GM23338 (cell line): Measurements from ENCODE around the gene NFE2L3. TPM values are rescaled to one million over a fixed set of nuclear protein-coding genes. Genes with fewer than 3 reads are reported as not detected.

Experiments
- ATAC-seq: fragments of 200-7000 bp; cut with Tn5 transposase; 3 replicates; pipeline ENCODE4 v1.9.1; 2020
- DNase-seq: peaks from one replicate; pipeline ENCODE4 v3.0.0-alpha.2; 2015; ENCODE audit warnings: low spot score
- H2AFZ ChIP-seq: fragments of 200-600 bp; sonication (generic); 2 replicates; pipeline ENCODE4 v1.8.0; 2016; ENCODE audit warnings: antibody characterized with exemption, mild to moderate bottlenecking, moderate library complexity
- H3F3A ChIP-seq: fragments of 200-600 bp; sonication (generic); replicated peaks from 2 replicates; pipeline ENCODE4 v1.8.0; 2017; ENCODE audit warnings: antibody characterized with exemption, mixed run types, low read depth
- H3K27ac ChIP-seq: fragments of 200-600 bp; sonication (generic); 2 replicates; pipeline ENCODE4 v1.6.1; 2016; ENCODE audit warnings: low read depth
- H3K27me3 ChIP-seq: fragments of 200-600 bp; sonication (generic); 2 replicates; pipeline ENCODE4 v1.8.0; 2016; ENCODE audit warnings: mild to moderate bottlenecking, mixed run types, moderate library complexity; ENCODE audit not compliant: insufficient read depth
- H3K36me3 ChIP-seq: fragments of 200-600 bp; sonication (generic); 2 replicates; pipeline ENCODE4 v1.8.0; 2016; ENCODE audit warnings: mild to moderate bottlenecking; ENCODE audit not compliant: insufficient read depth
- H3K4me1 ChIP-seq: fragments of 200-600 bp; sonication (generic); 2 replicates; pipeline ENCODE4 v1.8.0; 2016; ENCODE audit warnings: mild to moderate bottlenecking, moderate library complexity; ENCODE audit not compliant: insufficient read depth
- H3K4me2 ChIP-seq: fragments of 200-600 bp; sonication (generic); 2 replicates; pipeline ENCODE4 v1.7.1; 2017; ENCODE audit warnings: mixed run types
- H3K4me3 ChIP-seq: fragments of 200-600 bp; sonication (generic); 2 replicates; pipeline ENCODE4 v1.6.1; 2016; ENCODE audit warnings: mixed run types
- H3K79me2 ChIP-seq: fragments of 200-600 bp; sonication (generic); replicated peaks from 2 replicates; pipeline ENCODE4 v1.8.0; 2017; ENCODE audit warnings: mild to moderate bottlenecking; ENCODE audit not compliant: insufficient read depth
- H3K9me2 ChIP-seq: fragments of 200-600 bp; sonication (generic); 2 replicates; pipeline ENCODE4 v1.8.0; 2017; ENCODE audit not compliant: insufficient read depth
- H4K20me1 ChIP-seq: fragments of 200-600 bp; sonication (generic); replicated peaks from 2 replicates; pipeline ENCODE4 v1.8.0; 2017; ENCODE audit warnings: mild to moderate bottlenecking; ENCODE audit not compliant: insufficient read depth
- H3K27ac Mint-ChIP-seq: 2 replicates; pipeline ENCODE4 v1.8.0; 2020; ENCODE audit warnings: inconsistent platforms, mild to moderate bottlenecking, moderate library complexity, mixed read lengths
- H3K27me3 Mint-ChIP-seq: 3 replicates; pipeline ENCODE4 v1.8.0; 2022; ENCODE audit warnings: low read depth, mild to moderate bottlenecking, moderate library complexity, mixed read lengths, inconsistent platforms; ENCODE audit not compliant: insufficient read depth, poor library complexity
- H3K36me3 Mint-ChIP-seq: 3 replicates; pipeline ENCODE4 v1.8.0; 2021; ENCODE audit warnings: low read depth, mild to moderate bottlenecking, inconsistent platforms, moderate library complexity, mixed read lengths
- H3K4me1 Mint-ChIP-seq: 3 replicates; pipeline ENCODE4 v1.8.0; 2020; ENCODE audit warnings: mild to moderate bottlenecking, inconsistent platforms, mixed read lengths
- H3K4me3 Mint-ChIP-seq: 3 replicates; pipeline ENCODE4 v1.8.0; 2021; ENCODE audit warnings: moderate library complexity, mild to moderate bottlenecking, inconsistent platforms, mixed read lengths
- H3K9me3 Mint-ChIP-seq: 3 replicates; pipeline ENCODE4 v1.8.0; 2020; ENCODE audit warnings: moderate library complexity, mild to moderate bottlenecking, inconsistent platforms, mixed read lengths
- CREB1 ChIP-seq: fragments of 250-450 bp; sonication (Bioruptor Pico); IDR thresholded peaks from 2 replicates; pipeline ENCODE4 v1.5.0; 2020; ENCODE audit warnings: low read depth, mild to moderate bottlenecking, moderate library complexity
- EZH2 ChIP-seq: fragments of 200-600 bp; sonication (generic); IDR thresholded peaks from one replicate; pipeline ENCODE4 v1.8.0; 2017; ENCODE audit warnings: antibody characterized with exemption, mild to moderate bottlenecking, low read depth; ENCODE audit not compliant: unreplicated experiment
- EZH2phosphoT487 ChIP-seq: fragments of 200-600 bp; sonication (generic); IDR thresholded peaks from one replicate; pipeline ENCODE4 v1.8.1; 2018; ENCODE audit warnings: antibody characterized with exemption; ENCODE audit not compliant: unreplicated experiment
- JUNB ChIP-seq: IDR thresholded peaks from one replicate; pipeline ENCODE4 v1.6.1; 2016; ENCODE audit warnings: antibody characterized with exemption; ENCODE audit not compliant: unreplicated experiment
- POLR2AphosphoS5 ChIP-seq: IDR thresholded peaks from 2 replicates; pipeline ENCODE4 v1.6.1; 2016; ENCODE audit warnings: antibody characterized with exemption, low read depth
- STAT1 ChIP-seq: IDR thresholded peaks from one replicate; pipeline ENCODE4 v1.6.1; 2016; ENCODE audit warnings: antibody characterized with exemption; ENCODE audit not compliant: unreplicated experiment
- ZNF114 ChIP-seq: fragments of 250-450 bp; sonication (Bioruptor Pico); IDR thresholded peaks from 2 replicates; pipeline ENCODE4 v1.5.0; 2020; ENCODE audit warnings: mild to moderate bottlenecking, moderate library complexity
- ZNF331 ChIP-seq: fragments of 250-450 bp; sonication (Bioruptor Pico); IDR thresholded peaks from 2 replicates; pipeline ENCODE4 v1.5.0; 2020; ENCODE audit warnings: low read depth, mild to moderate bottlenecking, moderate library complexity
- polyA plus RNA-seq: library from polyadenylated mRNA; unstranded; fragments of >200 nt; fragmentation: Nextera tagmentation; extraction: Ambion mirVana; gene quantifications from 2 replicates; pipeline ENCODE4 v1.2.1, GENCODE V29; 2016
- total RNA-seq: library from RNA; depleted of rRNA; stranded (reverse); fragments of >200 nt; shearing (Covaris generic); gene quantifications from 2 replicates; pipeline ENCODE4 v1.2.3, GENCODE V29; 2014
- TF ChIP-seq, protein P1 (sequence below): IDR thresholded peaks from 2 replicates; pipeline ENCODE4 v1.6.1; 2016; ENCODE audit warnings: antibody characterized with exemption

The NFE2L3 gene
- total and polyA plus RNA-seq, 2 experiments from 2014 or later: 62.0 to 142 TPM

DNA sequence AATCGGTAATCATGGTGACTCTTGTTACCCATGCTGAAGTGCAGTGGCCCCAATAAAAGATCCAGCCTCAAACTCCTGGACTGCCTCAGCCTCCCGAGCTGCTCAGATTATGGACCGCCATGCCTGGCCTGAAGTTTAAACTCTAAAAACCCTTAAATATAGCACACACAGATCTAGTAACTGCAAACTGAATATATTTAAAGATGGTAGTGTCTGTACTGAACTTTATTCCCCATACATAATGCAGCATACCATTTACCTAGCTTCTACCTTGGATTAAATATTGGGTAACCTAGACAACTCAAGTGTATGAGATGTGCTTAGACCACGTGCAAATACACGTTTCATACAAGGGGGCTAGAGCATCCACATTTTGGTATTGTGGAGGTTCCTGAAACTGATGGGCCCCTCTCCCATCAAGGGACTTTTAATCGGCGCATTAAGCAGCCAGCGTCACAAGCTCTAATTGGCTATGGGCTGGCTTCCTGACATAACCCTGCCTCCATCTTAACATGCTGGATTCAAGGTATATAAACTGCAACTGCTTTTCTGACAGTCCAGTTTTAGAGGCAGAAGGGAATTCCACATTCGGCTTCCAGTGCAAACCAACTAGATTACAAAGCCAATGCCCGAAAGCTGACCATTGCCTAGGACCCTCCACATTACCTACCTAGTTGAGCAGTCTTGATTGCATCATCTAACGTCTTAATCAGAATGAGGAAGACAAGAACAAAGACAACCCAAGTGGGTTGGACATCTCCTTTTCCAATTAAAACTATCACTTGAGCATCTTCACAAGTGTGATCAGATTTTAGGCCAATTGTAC is 35.6 kb downstream of the NFE2L3 start:
- H3K36me3 Mint-ChIP-seq: peaks cover 84% of the 10 kb centered on the region
- no peak overlapping the region for H3K4me3 ChIP-seq
- no peaks in the 10 kb centered on the region; the same call in 1 of the 2 replicates for H3K4me1 ChIP-seq
- ATAC-seq (peak; percentile 17), DNase-seq (peak; percentile 66)
- H3K27ac ChIP-seq: peak overlapping the region; percentile 89
- H3K27me3 ChIP-seq: no peaks in the 10 kb centered on the region
- H3K9me3 Mint-ChIP-seq: peaks cover 3% of the 10 kb centered on the region; the same call in 2 of the 3 replicates
- peaks cover 36% of the 10 kb centered on the region for H3K36me3 ChIP-seq
- H3K9me2 ChIP-seq: no peaks in the 10 kb centered on the region
- TF ChIP-seq EZH2phosphoT487 (no peak), CREB1 (CRISPR knock-in tag) (0 out of 2 replicates have a peak, but pooled peaks have one; percentile 20), ZNF114 (CRISPR knock-in tag) (no peak), POLR2AphosphoS5 (peak; percentile 68), ZNF331 (CRISPR knock-in tag) (0 out of 2 replicates have a peak, but pooled peaks have one; percentile 1), STAT1 (no peak)
- H3F3A ChIP-seq: peaks cover 81% of the 10 kb centered on the region
- peaks cover 13% of the 10 kb centered on the region for H3K79me2 ChIP-seq
- H3K4me1 Mint-ChIP-seq: peaks cover 62% of the 10 kb centered on the region
- peaks cover 61% of the 10 kb centered on the region for H3K27me3 Mint-ChIP-seq
- H3K27ac Mint-ChIP-seq: peak overlapping the region; percentile 85
- no peak overlapping the region for H3K4me2 ChIP-seq
- no peak overlapping the region for H2AFZ ChIP-seq
- peak overlapping the region; percentile 38; the same call in 1 of the 3 replicates for H3K4me3 Mint-ChIP-seq
- H4K20me1 ChIP-seq: peaks cover 17% of the 10 kb centered on the region

- peaks cover 25% of the 10 kb centered on the region for H4K20me1 ChIP-seq
Observed at GRCh38 chr7:26188206-26188956, 36.4 kb downstream of the NFE2L3 start.

More at GRCh38 chr7:26188206-26188956, 36.4 kb downstream of the NFE2L3 start:
- H2AFZ ChIP-seq: no peak overlapping the region
- no peak overlapping the region for H3K4me2 ChIP-seq
- H3K79me2 ChIP-seq: peaks cover 21% of the 10 kb centered on the region
- no peaks in the 10 kb centered on the region for H3K9me2 ChIP-seq
- DNase-seq (peak; percentile 53), ATAC-seq (peak; percentile 13)
- peaks cover 81% of the 10 kb centered on the region for H3F3A ChIP-seq
- TF ChIP-seq JUNB (no peak), POLR2AphosphoS5 (peak; percentile 31; the same call in 1 of the 2 replicates), ZNF331 (CRISPR knock-in tag) (peak; percentile 52; the same call in 1 of the 2 replicates), CREB1 (CRISPR knock-in tag) (0 out of 2 replicates have a peak, but pooled peaks have one; percentile 32), EZH2 (no peak)
- TF ChIP-seq, protein P1, sequence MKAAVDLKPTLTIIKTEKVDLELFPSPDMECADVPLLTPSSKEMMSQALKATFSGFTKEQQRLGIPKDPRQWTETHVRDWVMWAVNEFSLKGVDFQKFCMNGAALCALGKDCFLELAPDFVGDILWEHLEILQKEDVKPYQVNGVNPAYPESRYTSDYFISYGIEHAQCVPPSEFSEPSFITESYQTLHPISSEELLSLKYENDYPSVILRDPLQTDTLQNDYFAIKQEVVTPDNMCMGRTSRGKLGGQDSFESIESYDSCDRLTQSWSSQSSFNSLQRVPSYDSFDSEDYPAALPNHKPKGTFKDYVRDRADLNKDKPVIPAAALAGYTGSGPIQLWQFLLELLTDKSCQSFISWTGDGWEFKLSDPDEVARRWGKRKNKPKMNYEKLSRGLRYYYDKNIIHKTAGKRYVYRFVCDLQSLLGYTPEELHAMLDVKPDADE: no peak
- Mint-ChIP-seq H3K4me1 (peaks cover 70% of the 10 kb centered on the region), H3K27me3 (peaks cover 62% of the 10 kb centered on the region), H3K36me3 (peaks cover 88% of the 10 kb centered on the region), H3K4me3 (peak overlapping the region; percentile 38; the same call in 2 of the 3 replicates), H3K9me3 (peaks cover 3% of the 10 kb centered on the region; the same call in 2 of the 3 replicates), H3K27ac (peak overlapping the region; percentile 85)
- H3K27ac ChIP-seq: peak overlapping the region; percentile 89
- H3K36me3 ChIP-seq: peaks cover 44% of the 10 kb centered on the region
- H3K4me1 ChIP-seq: no peaks in the 10 kb centered on the region; the same call in 1 of the 2 replicates
- H3K4me3 ChIP-seq: no peak overlapping the region
- no peaks in the 10 kb centered on the region for H3K27me3 ChIP-seq
